Measurements from ENCODE around the gene MPRIP.

DNA sequence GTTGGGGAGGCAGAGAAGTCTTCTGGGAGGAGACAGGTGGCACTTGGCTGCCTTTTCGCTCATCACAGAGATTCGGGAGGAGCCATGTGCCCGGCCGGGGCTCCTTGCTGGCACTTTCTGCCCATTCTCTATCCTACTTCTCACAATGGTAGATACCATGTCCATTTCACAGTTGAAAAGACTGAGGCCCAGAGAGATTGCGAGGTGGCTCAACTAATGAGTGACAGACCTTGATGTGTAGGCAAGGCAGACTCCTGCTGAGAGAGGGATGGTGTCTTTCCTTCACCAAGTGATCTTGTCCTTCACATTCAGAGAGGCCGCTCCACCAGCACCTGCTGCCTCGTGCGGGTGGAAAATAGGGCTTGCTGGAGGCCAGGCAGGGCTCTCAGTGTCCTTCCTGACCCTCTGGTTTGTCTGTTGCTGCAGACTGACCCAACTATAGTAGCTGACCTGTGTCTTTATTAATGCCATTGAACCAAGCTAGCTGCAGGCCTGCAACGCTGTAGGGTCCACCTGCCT lies 42.1 kb downstream of the MPRIP start:
- TF ChIP-seq CTCF (IDR thresholded peaks at IDR 0.05): no peak
- no peak for TF ChIP-seq POLR2A (IDR thresholded peaks at IDR 0.05)
- TF ChIP-seq EP300 (IDR thresholded peaks at IDR 0.05): no peak
